HG02973 (cell line): Measurements from ENCODE around the gene ANKRD33B.
"Not testable (repeated sequence)": the region's sequence is repeated elsewhere in the genome, so short reads cannot be mapped to it uniquely, and the experiment has no call there.

Source experiments
- ATAC-seq: cut with Tn5 transposase; IDR thresholded peaks from one replicate; pipeline ENCODE4 v1.9.1; 2021; ENCODE audit warnings: moderate library complexity; ENCODE audit not compliant: unreplicated experiment

The ANKRD33B gene

GRCh38 chr5:10556289-10556807 is 7.5 kb upstream of the ANKRD33B start:
- ATAC-seq = no peak

- no peak for ATAC-seq
These were observed 6.8 kb upstream of the ANKRD33B start for GRCh38 chr5:10556893-10557746.

DNA sequence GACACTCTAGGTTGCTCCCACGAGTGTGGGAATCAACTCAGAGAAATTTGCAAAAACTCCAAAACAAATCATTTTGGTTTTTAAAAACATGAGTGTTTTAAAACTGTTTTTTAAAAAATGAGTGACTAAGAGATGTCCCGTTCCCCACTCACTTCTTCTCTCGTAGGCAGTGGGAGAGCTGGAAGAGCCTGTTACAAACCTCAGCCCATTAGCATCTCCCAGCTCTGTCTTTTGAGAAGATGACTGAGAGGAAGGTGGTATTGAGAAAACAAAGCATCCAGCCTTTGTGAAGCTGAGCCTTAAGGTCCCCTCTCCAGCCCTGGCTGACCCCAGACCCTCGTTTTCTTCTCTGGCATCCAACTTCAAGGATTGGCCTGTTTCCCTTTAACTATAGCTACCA is 4.7 kb upstream of the ANKRD33B start:
- ATAC-seq = no peak

DNA sequence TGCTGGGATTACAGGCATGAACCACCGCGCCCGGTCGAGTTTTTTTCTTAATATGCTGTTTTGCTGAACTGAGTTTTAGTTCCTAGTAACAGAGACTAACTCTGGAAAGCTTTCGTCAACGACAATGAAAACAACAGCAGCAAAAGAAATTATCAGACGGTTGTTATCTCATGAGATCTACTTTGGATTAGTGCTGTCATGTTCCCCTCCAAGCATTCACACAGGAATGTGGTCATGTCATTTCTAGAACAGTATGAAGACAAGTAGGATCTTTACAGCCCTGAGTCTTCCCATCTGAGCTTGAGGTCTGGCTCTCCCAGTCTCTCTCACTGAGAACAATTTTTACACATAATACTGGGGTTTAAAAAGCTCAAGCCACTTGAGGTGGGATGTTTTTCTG is 4.0 kb upstream of the ANKRD33B start:
- ATAC-seq = no peak

DNA sequence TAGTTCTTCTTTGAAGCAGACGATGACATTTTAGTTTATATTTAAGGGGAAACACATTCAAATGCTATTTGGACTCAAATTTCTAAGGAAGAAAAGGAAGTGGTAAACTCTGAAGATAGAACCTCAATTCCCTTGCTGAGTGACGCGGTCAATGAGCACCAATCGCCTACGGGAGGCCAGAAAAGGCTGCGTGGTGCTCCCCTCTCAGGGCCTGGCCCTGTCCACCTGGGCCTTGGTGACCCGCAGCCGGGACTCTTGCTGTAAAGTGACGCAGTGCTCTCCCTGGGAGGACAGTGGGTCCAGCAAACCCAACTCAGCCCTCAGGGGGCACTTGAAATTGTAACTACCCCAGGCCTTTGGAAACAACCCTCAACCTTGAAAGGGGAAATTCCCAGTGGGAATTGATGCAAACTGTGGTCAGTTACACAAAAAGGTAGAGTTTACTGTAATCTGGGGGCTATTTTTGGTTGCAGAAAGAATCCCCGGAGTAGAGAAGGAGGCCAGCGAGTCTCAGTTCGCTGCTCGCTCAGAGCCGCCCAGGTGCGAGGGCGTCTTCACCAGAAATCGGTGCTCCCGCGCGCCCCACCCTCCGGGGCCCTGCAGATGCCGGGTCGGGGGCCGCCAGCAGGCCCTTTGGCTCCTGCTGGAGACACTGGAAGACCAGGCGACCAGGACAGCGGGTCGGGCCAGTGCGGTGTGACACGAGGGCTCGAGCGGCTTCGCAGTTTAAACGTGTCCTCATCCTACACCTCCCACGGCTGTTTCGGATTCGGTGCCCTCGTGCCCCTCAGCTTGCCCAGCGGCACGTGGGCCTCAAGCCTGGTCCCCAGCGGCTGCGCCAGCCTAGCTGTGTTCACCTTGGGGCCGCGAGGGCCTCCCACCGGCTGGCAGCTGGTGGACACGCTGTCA is 1.4 kb upstream of the ANKRD33B start:
- peak; percentile 27 for ATAC-seq

- peak; percentile 34 for ATAC-seq
These were observed 543 bp upstream of the ANKRD33B start for GRCh38 chr5:10563110-10563944.

DNA sequence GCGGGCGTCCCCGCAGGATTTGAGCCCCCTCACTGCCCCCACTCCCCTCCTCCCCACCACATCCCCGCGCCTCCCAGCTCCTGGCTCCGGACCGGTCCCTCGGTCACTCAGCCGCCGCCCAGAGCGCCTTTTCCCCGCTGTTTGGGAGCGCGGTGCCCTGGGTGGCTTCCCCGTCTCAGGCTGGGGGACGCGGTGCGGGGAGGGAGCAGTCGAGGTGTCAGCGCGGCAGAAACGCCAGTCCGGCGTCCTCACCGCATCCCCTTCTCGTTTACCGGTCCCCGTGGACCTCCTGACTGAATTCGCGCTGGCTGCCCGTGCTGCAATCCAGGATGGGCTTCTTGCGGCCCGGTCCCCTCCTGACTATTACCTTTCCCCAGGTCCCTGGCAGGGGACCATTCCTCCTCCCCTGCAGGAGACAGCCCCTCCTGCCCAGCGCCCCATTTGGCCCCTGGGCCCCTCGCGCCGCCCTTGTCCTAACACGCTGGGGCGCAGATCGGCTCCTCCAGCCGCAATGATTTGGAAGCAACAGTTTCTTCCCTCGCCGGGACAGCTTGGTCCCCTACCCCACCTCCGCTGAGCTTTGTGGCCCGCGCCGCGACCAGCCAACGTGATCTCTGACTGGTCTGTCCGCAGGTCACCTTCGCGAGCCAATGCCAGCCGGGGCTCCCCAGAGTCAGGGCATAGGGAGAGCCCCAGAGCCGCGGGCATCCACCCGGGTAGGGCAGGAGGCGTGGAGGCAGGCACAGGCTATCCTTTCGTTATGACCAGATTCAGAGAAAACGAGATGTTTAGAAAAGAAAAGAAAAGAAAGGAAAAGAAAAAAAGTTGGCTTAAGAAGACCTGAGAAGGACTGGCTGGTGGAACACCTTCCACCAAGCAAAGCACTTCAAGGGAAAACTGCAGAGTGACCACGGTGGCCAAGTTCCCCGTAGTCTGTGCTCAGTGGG is 1.2 kb downstream of the ANKRD33B start:
- ATAC-seq = no peak

- no peak for ATAC-seq
These were observed 2.1 kb downstream of the ANKRD33B start for GRCh38 chr5:10565785-10566542.

DNA sequence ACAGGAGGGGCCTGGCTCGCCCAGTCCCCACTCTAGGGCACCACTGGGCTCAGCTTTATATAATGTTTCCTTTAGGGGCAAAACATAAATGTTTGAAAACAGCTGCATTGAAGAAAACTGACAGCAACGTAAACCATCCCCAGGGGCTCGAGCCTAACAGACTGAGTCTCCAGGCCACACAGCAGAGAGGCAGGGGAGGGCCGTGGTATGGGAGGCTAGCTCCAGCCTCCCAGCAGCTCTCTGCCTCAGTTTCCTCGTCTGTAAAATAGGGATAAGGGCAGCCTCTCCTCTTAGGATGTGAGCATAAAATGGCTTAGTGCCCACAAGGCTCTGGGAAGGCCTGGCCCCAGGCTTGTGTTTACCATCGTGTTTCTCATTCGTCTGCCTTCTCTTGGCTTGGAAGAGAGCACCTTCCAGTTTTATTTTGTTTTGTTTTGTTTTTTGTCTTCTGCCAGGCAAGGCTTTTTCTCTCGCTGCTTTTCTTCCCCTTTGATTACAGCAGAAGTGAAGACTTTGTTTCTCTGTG is 2.7 kb downstream of the ANKRD33B start:
- no peak for ATAC-seq

GRCh38 chr5:10567121-10567591 is 3.3 kb downstream of the ANKRD33B start:
- no peak for ATAC-seq

- ATAC-seq = no peak
These were observed 4.0 kb downstream of the ANKRD33B start for GRCh38 chr5:10567781-10568321.

GRCh38 chr5:10570540-10570939 is 6.7 kb downstream of the ANKRD33B start:
- ATAC-seq = not testable (repeated sequence)

DNA sequence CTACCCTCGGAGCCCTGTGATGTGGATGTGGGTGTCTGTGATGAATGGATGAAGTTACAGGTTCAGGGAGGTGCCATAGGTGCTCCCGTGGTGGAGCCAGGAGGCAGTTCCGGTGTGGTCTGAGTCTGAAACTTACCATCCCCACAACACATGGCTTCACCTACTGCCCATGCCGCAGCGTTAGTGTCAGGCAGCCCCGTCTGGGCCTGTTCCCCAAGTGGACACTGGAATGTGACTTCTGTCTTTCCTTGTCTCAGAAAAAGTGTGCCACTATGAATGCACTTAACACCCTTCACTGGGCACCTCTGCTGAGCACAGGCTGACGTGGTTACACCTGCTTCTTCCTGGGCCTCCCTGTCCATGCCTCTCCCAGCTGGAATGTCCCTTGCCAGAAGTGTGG is 8.6 kb downstream of the ANKRD33B start:
- no peak for ATAC-seq

- ATAC-seq = no peak
These were observed 9.7 kb downstream of the ANKRD33B start for GRCh38 chr5:10573487-10574145.

DNA sequence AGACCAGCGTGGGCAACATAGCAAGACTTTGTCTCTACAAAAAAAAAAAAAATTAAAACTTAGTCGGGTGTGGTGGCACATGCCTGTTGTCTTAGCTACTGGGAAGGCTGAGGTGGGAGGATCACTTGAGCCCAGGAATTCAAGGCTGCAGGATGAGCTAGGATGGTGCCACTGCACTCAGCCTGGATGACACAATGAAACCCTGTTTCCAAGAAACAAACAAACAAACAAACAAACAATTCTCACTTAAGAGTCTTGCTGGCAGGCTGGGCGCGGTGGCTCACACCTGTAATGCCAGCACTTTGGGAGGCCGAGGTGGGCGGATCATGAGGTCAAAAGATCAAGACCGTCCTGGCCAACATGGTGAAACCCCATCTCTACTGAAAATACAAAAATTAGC is 11.0 kb downstream of the ANKRD33B start:
- ATAC-seq = not testable (repeated sequence)

DNA sequence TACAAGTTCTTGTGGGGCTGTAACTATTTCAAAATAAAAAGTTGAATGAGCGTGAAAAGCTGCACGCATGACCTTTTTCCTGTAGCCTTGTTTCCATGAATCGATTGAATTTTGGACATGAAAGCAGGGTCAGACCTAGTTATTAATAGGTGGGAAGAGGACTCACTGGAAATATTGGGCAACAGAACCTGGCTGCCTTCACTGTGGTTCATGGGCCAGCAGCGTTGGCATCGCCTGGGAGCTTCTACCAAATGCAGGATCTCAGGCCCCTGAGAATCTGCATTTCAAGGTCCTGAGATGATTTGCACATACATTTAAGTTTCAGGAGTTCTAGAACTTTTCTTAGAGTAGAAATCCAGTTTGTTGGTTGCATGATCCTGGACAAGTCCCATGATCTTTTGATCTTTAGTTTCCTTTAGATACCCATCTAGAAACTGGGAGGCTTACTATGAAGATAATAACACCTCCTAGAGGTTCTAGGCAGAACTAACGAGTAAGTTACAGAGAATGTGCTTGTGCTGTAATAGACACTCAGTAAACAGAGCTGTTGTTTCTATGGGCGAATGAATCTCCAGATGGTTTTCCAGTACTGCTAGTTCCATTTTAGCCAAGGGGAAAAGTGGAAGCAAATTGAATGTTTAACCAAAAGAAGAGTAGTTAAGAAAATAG is 12.4 kb downstream of the ANKRD33B start:
- ATAC-seq = no peak

DNA sequence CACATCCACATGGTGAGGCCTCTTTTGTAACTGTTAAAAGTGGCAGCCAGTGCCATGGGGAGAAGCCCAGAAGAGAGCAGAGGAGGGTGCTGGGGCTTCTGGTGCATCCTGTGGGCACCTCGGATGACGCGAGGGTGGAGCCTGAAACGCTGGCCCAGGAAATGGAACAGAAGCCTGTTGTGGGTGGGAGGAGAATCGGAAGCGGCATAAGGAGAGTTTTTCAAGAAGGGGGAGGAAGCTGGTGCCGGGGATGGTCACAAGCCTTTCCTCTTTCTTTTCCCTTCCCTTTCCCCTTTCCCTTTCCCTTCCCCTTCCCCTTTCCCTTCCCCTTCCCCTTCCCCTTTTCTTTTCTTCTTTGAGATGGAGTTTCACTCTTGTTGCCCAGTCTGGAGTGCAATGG is 12.9 kb downstream of the ANKRD33B start:
- no peak for ATAC-seq
